HEK293 (cell line): Measurements from ENCODE around the gene VEZF1.
A peak's percentile ranks its signal among the peaks of the same experiment; 100 is the strongest.

Experiments
- CTCF ChIA-PET: fragments of 350-600 bp; formaldehyde crosslinking; extraction: SDS; loops from one replicate; lab custom pipeline; 2021; ENCODE audit warnings: antibody characterized with exemption; lab: Yijun Ruan, JAX
- POLR2A ChIA-PET: fragments of 300-600 bp; formaldehyde crosslinking; extraction: SDS; loops from one replicate; lab custom pipeline; 2020; ENCODE audit warnings: antibody characterized with exemption, inconsistent platforms; lab: Yijun Ruan, JAX
- H3K27ac ChIP-seq: fragments of 200-500 bp; sonication (Bioruptor generic); 2 replicates; pipeline ENCODE4 v1.5.1; 2014; ENCODE audit warnings: low read depth, low read length, control low read depth, inconsistent platforms; ENCODE audit errors: extremely low read depth
- H3K36me3 ChIP-seq, 2 experiments: fragments of 200-500 bp in 1 of 2; sonication (Bioruptor generic) in 1 of 2; 1 replicate in 1 of 2; 2 replicates in 1 of 2; pipeline ENCODE4 v1.5.1; 2014 to 2017; ENCODE audit warnings: inconsistent platforms in 2 of 2, low read length in 2 of 2; ENCODE audit not compliant: control insufficient read depth in 2 of 2, insufficient read depth in 1 of 2
- H3K4me1 ChIP-seq: fragments of 200-500 bp; sonication (Bioruptor generic); 2 replicates; pipeline ENCODE4 v1.5.1; 2014; ENCODE audit warnings: mild to moderate bottlenecking, low read length, inconsistent platforms; ENCODE audit not compliant: control insufficient read depth, insufficient read depth
- H3K4me3 ChIP-seq: 2 replicates; pipeline ENCODE4 v1.5.1; 2011; ENCODE audit warnings: low read depth, mild to moderate bottlenecking, control low read depth, low read length, moderate library complexity
- H3K9me3 ChIP-seq: fragments of 200-500 bp; sonication (Bioruptor generic); 2 replicates; pipeline ENCODE4 v1.5.1; 2014; ENCODE audit warnings: low read depth, low read length, inconsistent platforms; ENCODE audit not compliant: control insufficient read depth, insufficient read depth
- BCL6B ChIP-seq: fragments of 450-650 bp; formaldehyde crosslinking; IDR thresholded peaks from 2 replicates; pipeline ENCODE4 v1.5.1; 2017; ENCODE audit warnings: missing biosample characterization, missing genetic modification characterization
- EGR2 ChIP-seq: fragments of 450-650 bp; formaldehyde crosslinking; IDR thresholded peaks from 2 replicates; pipeline ENCODE4 v1.5.1; 2016; ENCODE audit warnings: low read depth, missing biosample characterization, missing genetic modification characterization
- GLI4 ChIP-seq: fragments of 450-650 bp; formaldehyde crosslinking; IDR thresholded peaks from 2 replicates; pipeline ENCODE4 v1.5.1; 2016; ENCODE audit warnings: missing biosample characterization, missing genetic modification characterization
- PATZ1 ChIP-seq: fragments of 450-650 bp; formaldehyde crosslinking; IDR thresholded peaks from 2 replicates; pipeline ENCODE4 v1.5.1; 2016; ENCODE audit warnings: missing biosample characterization, missing genetic modification characterization
- PRDM10 ChIP-seq: fragments of 450-650 bp; formaldehyde crosslinking; IDR thresholded peaks from 2 replicates; pipeline ENCODE4 v1.5.1; 2016; ENCODE audit warnings: missing biosample characterization, missing genetic modification characterization
- PRDM6 ChIP-seq: fragments of 450-650 bp; formaldehyde crosslinking; IDR thresholded peaks from 2 replicates; pipeline ENCODE4 v1.5.1; 2017; ENCODE audit warnings: missing biosample characterization, missing genetic modification characterization
- REST ChIP-seq: fragments of 450-650 bp; formaldehyde crosslinking; IDR thresholded peaks from 2 replicates; pipeline ENCODE4 v1.5.1; 2016; ENCODE audit warnings: missing biosample characterization, missing genetic modification characterization
- SCRT1 ChIP-seq: fragments of 450-650 bp; formaldehyde crosslinking; IDR thresholded peaks from 2 replicates; pipeline ENCODE4 v1.5.1; 2016; ENCODE audit warnings: missing biosample characterization, missing genetic modification characterization, borderline replicate concordance
- SCRT2 ChIP-seq: fragments of 450-650 bp; formaldehyde crosslinking; IDR thresholded peaks from 2 replicates; pipeline ENCODE4 v1.5.1; 2016; ENCODE audit warnings: missing biosample characterization, missing genetic modification characterization
- YY2 ChIP-seq: fragments of 450-650 bp; formaldehyde crosslinking; IDR thresholded peaks from 2 replicates; pipeline ENCODE4 v1.5.1; 2016; ENCODE audit warnings: missing biosample characterization, missing genetic modification characterization
- ZFHX2 ChIP-seq: fragments of 450-650 bp; formaldehyde crosslinking; conservative IDR thresholded peaks from 2 replicates; pipeline ENCODE4 v1.5.1; 2016; ENCODE audit warnings: missing biosample characterization, missing genetic modification characterization
- ZNF112 ChIP-seq: fragments of 450-650 bp; formaldehyde crosslinking; IDR thresholded peaks from 2 replicates; pipeline ENCODE4 v1.5.0; 2017; ENCODE audit warnings: missing biosample characterization, missing genetic modification characterization
- ZNF175 ChIP-seq: fragments of 450-650 bp; formaldehyde crosslinking; IDR thresholded peaks from 2 replicates; pipeline ENCODE4 v1.5.1; 2016; ENCODE audit warnings: missing biosample characterization, missing genetic modification characterization
- ZNF571 ChIP-seq: fragments of 450-650 bp; formaldehyde crosslinking; IDR thresholded peaks from 2 replicates; pipeline ENCODE4 v1.5.0; 2017; ENCODE audit warnings: missing biosample characterization, missing genetic modification characterization
- ZNF600 ChIP-seq: fragments of 450-650 bp; formaldehyde crosslinking; IDR thresholded peaks from 2 replicates; pipeline ENCODE4 v1.5.1; 2016; ENCODE audit warnings: missing biosample characterization, missing genetic modification characterization
- ZNF664 ChIP-seq: fragments of 450-650 bp; formaldehyde crosslinking; IDR thresholded peaks from 2 replicates; pipeline ENCODE4 v1.5.1; 2016; ENCODE audit warnings: missing biosample characterization, missing genetic modification characterization
- ZNF837 ChIP-seq: fragments of 450-650 bp; formaldehyde crosslinking; IDR thresholded peaks from 2 replicates; pipeline ENCODE4 v1.5.1; 2016; ENCODE audit warnings: missing biosample characterization, missing genetic modification characterization
- ZSCAN18 ChIP-seq: fragments of 450-650 bp; formaldehyde crosslinking; IDR thresholded peaks from 2 replicates; pipeline ENCODE4 v1.5.1; 2016; ENCODE audit warnings: missing biosample characterization, missing genetic modification characterization
- ZSCAN4 ChIP-seq: fragments of 450-650 bp; formaldehyde crosslinking; IDR thresholded peaks from 2 replicates; pipeline ENCODE4 v1.5.1; 2017; ENCODE audit warnings: missing biosample characterization, missing genetic modification characterization

VEZF1 gene

GRCh38 chr17:57939797-57940196 is 48.3 kb downstream of the VEZF1 start:
- H3K9me3 ChIP-seq, result no peaks in the 10 kb centered on the region
- H3K4me3 ChIP-seq, result no peak overlapping the region
- POLR2A ChIA-PET, result interaction anchor here (0.7 to 5.0 kb wide), 6 partner anchors 9 to 67 kb away, joined by 3 to 33 read pairs (median 3); partner anchors contain the start of genes CUEDC1 and SRSF1
- TF ChIP-seq REST (tag by site-specific recombination), result no peak
- no peak for TF ChIP-seq ZNF175
- no peak for TF ChIP-seq YY2 (tag by site-specific recombination)
- TF ChIP-seq PRDM10 (tag by site-specific recombination), result peak; percentile 88
- no peak for TF ChIP-seq BCL6B (tag by site-specific recombination)
- peak; percentile 73 for TF ChIP-seq ZFHX2 (tag by site-specific recombination)
- peak; percentile 69; the same call in 1 of the 2 replicates for TF ChIP-seq EGR2
- TF ChIP-seq ZSCAN4 (tag by site-specific recombination), result no peak
- TF ChIP-seq PATZ1 (tag by site-specific recombination), result peak; percentile 27; the same call in 1 of the 2 replicates
- TF ChIP-seq ZNF112, result no peak
- no peak overlapping the region for H3K27ac ChIP-seq
- no peaks in the 10 kb centered on the region for H3K36me3 ChIP-seq
- CTCF ChIA-PET, result interaction anchor here (0.6 to 2.0 kb wide), 4 partner anchors 9 to 683 kb away, joined by 3 to 11 read pairs (median 3); no protein-coding TSS in a partner anchor
- peaks cover 49% of the 10 kb centered on the region for H3K4me1 ChIP-seq

GRCh38 chr17:57938061-57938502 is 50.0 kb downstream of the VEZF1 start:
- POLR2A ChIA-PET, result interaction anchor here (0.5 to 5.0 kb wide), 3 partner anchors 13 to 41 kb away, joined by 3 to 33 read pairs (median 4); partner anchors contain the start of gene CUEDC1
- Histone ChIP-seq H3K9me3 (no peaks in the 10 kb centered on the region), H3K36me3 (no peaks in the 10 kb centered on the region), H3K4me1 (peaks cover 41% of the 10 kb centered on the region), H3K27ac (no peak overlapping the region), H3K4me3 (no peak overlapping the region)
- CTCF ChIA-PET, result interaction anchor here (0.6 to 1.2 kb wide), 6 partner anchors 10 to 155 kb away, joined by 3 to 6 read pairs (median 3); no protein-coding TSS in a partner anchor
- TF ChIP-seq PRDM6 (tag by site-specific recombination) (no peak), SCRT1 (tag by site-specific recombination) (no peak), ZNF571 (tag by site-specific recombination) (no peak), ZNF600 (tag by site-specific recombination) (peak; percentile 32; the same call in 1 of the 2 replicates), ZSCAN18 (no peak), ZNF664 (no peak), SCRT2 (tag by site-specific recombination) (no peak), ZNF837 (no peak), GLI4 (tag by site-specific recombination) (no peak)
